Bronchial epithelial cell (primary cell): ENCODE results near the gene SDC1. TPM values are rescaled to one million over a fixed set of nuclear protein-coding genes. Genes with fewer than 3 reads are reported as not detected.

Experiments
- DNase-seq: peaks from one replicate; pipeline ENCODE4 v3.0.0-alpha.2; 2010; ENCODE audit warnings: low read depth
- FAIRE-seq: peaks from 2 replicates; lab custom pipeline; 2011; peaks lifted over from hg19 to GRCh38; lab: Jason Lieb, UNC
- H3K27me3 ChIP-seq: 2 replicates; pipeline ENCODE4 v1.5.1; 2011; ENCODE audit warnings: low read length; ENCODE audit not compliant: control insufficient read depth, insufficient read depth
- H3K36me3 ChIP-seq: 2 replicates; pipeline ENCODE4 v1.5.1; 2011; ENCODE audit warnings: low read length; ENCODE audit not compliant: control insufficient read depth, insufficient read depth
- H3K4me3 ChIP-seq: 2 replicates; pipeline ENCODE4 v1.5.1; 2011; ENCODE audit warnings: mild to moderate bottlenecking, low read depth, low read length, control low read depth
- CTCF ChIP-seq: IDR thresholded peaks from 2 replicates; pipeline ENCODE4 v1.5.1; 2011; ENCODE audit warnings: mild to moderate bottlenecking, moderate library complexity, low read length, control low read depth, inconsistent platforms; ENCODE audit not compliant: insufficient read depth, severe bottlenecking
- total RNA-seq: library from RNA; depleted of rRNA; stranded (reverse); fragments of >200 nt; gene quantifications from 2 replicates; pipeline ENCODE4 v1.2.1, GENCODE V29; 2014

The SDC1 gene
- total RNA-seq, 1 donor from 2014 or later = 1,084 TPM

DNA sequence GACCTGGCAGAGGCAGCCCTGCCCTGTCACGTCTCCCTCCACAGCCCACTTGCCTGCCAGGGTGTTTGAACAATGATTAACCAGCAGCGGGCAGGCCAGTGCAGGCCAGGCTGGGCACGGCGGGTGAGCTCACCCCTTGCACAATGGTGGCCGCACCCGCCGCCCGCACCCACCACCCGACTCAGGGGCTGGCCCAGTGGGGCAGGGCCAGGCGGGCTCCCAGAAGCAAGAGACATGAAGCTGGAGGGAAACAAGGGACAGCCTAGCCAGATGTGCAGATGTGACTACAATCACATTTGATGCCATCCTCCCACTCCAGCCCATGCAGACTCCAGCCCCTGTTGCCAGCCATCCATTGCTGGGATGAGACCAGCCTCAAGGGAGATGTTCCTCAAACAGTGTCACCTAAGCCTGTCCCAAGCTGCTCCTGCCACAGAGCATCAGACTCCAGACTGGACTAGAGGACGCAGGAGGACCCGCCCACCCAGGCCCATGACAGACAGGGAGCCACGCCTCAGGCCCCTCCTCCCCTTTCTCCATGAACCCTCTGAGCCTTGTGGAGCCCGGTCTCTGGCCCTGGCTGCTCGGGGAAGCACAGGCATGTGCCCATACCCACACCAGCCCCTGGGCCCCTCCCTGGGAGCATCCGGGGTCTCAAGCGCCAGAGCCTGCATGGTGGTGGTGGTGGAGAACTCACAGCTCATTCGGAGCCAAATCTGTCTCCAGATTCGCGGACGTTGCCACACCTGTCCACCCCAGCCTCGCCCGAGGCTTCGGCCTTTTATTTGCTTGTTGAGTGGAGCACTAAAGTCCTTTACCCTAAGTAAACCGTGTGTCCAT, 45.0 kb downstream of the SDC1 start:
- DNase-seq (peak; percentile 93), FAIRE-seq (peak; percentile 36)
- TF ChIP-seq CTCF = peak; percentile 38
- Histone ChIP-seq H3K4me3 (no peak overlapping the region), H3K27me3 (no peaks in the 10 kb centered on the region), H3K36me3 (no peaks in the 10 kb centered on the region)

GRCh38 chr2:20179466-20179754, 45.5 kb downstream of the SDC1 start:
- no peak overlapping the region for H3K4me3 ChIP-seq
- DNase-seq = no peak
- H3K27me3 ChIP-seq = no peaks in the 10 kb centered on the region
- no peak for FAIRE-seq
- TF ChIP-seq CTCF = no peak
- H3K36me3 ChIP-seq = no peaks in the 10 kb centered on the region

GRCh38 chr2:20178666-20179465, 46.1 kb downstream of the SDC1 start:
- no peaks in the 10 kb centered on the region for H3K36me3 ChIP-seq
- FAIRE-seq (no peak), DNase-seq (no peak)
- no peak overlapping the region for H3K4me3 ChIP-seq
- H3K27me3 ChIP-seq = no peaks in the 10 kb centered on the region
- TF ChIP-seq CTCF = no peak

GRCh38 chr2:20178249-20178607, 46.7 kb downstream of the SDC1 start:
- no peak for TF ChIP-seq CTCF
- Histone ChIP-seq H3K4me3 (no peak overlapping the region), H3K27me3 (no peaks in the 10 kb centered on the region), H3K36me3 (no peaks in the 10 kb centered on the region)
- no peak for DNase-seq
- FAIRE-seq = peak; percentile 36

GRCh38 chr2:20177556-20178248, 47.2 kb downstream of the SDC1 start:
- TF ChIP-seq CTCF = no peak
- H3K27me3 ChIP-seq = no peaks in the 10 kb centered on the region
- no peak overlapping the region for H3K4me3 ChIP-seq
- DNase-seq (no peak), FAIRE-seq (no peak)
- H3K36me3 ChIP-seq = no peaks in the 10 kb centered on the region
